NCI-H524 (cell line): ENCODE measurements around the gene LINC01488.

ENCODE experiments used
- DNase-seq, 2 experiments: peaks; one replicate each; lab custom pipeline; 2025; lab: John Stamatoyannopoulos, UW

The LINC01488 gene

DNA sequence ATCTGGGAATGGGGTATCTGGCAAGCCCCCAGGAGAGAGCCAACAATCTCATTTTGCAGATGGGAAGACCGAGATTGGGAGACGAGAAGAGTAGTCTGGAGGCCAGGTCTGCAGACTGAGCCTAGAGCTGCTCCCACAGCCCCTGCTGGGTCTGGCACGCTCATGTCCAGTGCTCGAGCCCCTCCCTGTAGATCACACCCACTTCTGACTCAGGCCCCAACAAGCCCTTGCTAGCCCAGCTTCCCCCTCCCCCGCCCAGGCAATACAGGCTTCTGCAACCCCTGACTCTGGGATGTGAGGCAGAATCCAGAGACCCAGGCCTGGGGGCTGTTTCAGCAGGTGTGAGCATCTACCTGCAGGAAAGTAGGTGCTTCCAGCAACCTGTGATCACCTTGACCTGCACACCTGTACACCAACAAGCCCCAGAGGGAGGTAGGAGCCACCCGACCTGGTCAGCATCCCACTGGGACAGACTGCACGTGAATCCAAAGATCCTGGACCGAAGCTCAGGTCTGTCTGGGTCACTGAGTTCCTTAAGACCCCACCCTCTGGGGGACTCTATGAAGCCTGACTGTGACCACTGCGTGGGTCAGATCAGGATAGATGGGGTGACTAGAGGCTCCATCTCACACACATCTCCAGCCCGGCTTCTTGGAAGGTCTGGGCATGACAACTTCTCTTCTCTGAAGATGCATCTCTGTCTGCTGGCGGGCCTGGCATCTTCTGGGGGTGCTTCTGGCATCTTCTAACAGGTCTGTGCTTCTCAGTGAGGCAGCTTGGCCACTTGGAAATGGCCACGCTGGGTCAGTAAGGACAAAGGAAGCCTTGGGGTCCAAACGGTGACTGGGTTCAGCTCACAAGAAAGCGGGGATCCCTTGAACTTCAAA, 29.3 kb downstream of the LINC01488 start:
- DNase-seq, result no peak

DNA sequence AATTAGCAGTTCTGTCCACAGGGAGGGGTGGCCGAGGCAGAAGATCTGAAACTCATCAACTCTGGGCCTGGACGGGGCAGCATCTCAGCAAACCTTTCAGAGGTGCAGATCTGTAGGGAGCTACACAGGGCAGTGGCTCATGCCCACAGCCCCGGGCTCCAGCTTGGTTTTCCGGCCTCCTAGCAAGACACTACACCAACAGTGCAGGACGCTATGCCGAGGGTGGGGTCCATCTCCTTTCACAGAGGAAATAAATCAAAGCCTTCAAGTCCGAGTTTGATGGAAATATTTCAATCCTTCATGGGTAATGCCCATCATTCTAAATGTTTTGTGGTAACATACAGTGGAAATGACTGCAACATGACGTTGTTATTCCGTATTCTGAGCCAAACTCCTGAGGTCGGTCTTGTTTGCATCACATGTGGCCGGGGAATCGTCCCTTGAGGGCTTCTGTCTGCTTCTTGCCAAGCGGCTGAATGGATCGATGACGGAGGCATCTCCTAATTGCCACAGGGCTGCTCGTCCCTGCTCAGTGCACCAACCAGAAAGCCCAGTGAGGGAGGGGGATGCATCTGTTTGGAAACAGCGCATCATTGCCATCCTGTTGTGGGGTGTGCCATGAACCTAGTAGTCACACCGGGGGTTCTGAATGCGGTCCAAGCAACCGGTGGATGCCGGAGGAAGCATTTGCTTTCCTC, 30.0 kb downstream of the LINC01488 start:
- DNase-seq, result no peak

- no peak for DNase-seq
Observed at GRCh38 chr11:69512136-69512535, 30.7 kb downstream of the LINC01488 start.

DNA sequence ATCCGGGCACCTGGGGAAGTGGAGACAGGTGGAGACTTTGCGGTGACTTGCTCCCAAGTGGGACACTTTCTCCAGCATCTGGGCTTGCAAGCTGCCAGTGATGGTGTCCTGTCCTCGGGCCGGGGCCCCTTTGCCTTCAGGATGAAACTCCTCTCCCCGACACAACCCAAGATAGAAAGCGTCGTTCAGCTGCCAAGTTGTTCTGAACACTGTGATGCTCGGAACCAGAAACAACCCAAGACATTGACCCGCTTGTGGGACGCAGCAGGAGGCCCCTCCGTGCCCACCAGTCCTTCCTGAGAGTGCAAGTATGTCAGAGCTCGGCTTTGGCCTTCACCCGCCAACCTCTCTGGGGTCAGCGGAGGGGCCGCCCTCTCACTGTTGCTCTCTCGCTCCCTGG, 31.3 kb downstream of the LINC01488 start:
- no peak for DNase-seq

- no peak for DNase-seq
Observed at GRCh38 chr11:69513196-69513595, 31.7 kb downstream of the LINC01488 start.

GRCh38 chr11:69513663-69514224, 32.3 kb downstream of the LINC01488 start:
- DNase-seq, result no peak

DNA sequence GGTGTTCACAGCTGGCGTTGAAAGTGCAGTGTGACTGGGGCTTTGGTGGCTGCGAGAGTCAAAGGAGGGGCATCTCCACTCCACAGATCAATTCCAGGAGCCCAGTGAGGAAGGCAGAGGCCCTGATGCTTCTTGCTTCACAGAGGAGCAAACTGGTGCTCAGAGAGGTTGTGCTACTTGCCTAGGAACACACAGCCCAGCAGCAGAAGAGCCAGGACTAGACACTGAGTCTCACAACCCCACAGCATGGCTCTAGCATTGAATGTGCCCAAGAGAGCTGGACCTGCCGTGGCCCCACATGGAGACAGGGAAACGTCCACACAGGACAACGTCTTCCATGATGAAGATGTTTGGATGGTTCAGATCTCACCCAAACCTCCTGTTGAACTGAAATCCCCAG, 33.3 kb downstream of the LINC01488 start:
- DNase-seq, result no peak

- DNase-seq, result no peak
Observed at GRCh38 chr11:69515271-69516245, 34.1 kb downstream of the LINC01488 start.

GRCh38 chr11:69516526-69516925, 35.1 kb downstream of the LINC01488 start:
- no peak for DNase-seq

DNA sequence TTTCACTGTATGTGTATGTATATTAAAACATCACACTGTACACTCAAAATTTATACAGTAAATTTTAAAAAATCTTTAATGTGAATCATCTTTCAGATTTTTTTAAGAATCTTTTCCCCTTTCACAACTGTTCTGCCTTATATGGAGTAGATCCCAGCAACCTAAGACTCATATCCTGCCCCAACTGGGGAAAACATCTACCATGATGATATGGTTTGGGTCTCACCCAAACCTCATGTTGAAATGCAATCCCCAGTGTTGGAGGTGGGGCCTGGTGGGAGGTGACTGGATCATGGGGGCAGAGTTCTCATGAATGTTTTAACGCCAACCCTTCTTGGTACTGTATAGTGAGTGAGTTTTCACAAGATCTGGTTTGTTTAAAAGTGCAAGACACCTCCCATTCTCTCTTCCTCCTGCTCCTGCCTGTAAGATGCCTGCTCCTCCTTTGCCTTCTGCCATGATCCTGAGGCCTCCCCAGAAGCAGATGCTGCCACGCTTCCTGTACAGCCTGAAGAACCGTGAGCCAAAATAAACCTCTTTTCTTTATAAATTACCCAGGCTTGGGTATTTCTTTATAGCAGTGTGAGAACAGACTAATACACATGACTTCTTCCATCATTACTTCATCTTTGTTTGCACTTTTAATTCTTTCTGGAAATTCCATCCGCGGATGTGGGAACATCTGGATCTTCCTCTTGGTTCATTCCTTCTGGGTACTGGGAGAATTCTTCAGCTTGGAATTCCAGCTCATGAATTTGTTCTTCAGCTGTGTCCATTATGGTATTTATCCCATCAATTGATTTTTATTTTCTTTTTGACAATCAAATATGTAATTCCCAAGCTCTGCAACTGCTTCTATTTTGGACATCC, 36.9 kb downstream of the LINC01488 start:
- no peak for DNase-seq

GRCh38 chr11:69520186-69520916, 38.9 kb downstream of the LINC01488 start:
- no peak for DNase-seq

GRCh38 chr11:69521457-69521856, 40.0 kb downstream of the LINC01488 start:
- no peak for DNase-seq

GRCh38 chr11:69523453-69523852, 42.0 kb downstream of the LINC01488 start:
- DNase-seq, result no peak

GRCh38 chr11:69524291-69524882, 42.9 kb downstream of the LINC01488 start:
- no peak for DNase-seq

GRCh38 chr11:69524991-69525411, 43.5 kb downstream of the LINC01488 start:
- no peak for DNase-seq

- no peak for DNase-seq
Observed at GRCh38 chr11:69525516-69526452, 44.3 kb downstream of the LINC01488 start.

DNA sequence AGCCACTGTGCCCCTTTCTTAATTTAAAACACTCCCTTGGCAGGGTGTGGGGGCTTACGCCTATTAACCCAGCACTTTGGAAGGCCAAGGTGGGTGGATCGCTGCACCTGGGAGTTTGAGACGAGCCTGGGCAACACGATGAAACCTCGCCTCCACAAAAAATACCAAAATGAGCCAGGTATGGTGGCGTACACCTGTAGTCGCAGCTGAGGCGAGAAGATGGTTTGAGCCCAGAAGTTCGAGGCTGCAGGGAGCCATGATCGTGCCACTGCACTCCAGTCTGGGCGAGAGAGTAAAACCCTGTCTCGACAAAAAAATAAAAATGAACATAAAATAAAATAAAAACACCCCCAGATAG, 45.0 kb downstream of the LINC01488 start:
- DNase-seq, result no peak

DNA sequence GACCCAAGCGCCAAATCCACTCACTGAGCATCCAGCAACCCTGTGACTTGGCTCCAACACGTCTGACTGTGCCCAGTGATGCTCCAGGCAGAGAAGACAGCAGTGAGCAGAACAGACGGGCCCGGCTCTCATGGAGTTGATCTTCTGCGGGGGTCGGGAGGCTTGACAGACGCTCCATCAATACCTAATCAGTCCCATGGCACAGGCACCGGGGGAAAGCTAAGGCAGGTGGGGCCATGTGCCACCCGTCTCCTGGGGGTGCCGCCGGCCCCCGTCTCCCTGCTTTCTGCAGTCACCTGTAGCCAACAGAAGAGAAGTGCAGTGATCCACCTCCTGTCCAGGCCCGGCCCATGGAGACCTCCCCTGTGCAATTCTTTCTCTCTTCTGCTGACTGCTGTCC, 47.5 kb downstream of the LINC01488 start:
- DNase-seq, result no peak
